Mesenchymal stem cell (in vitro differentiated cells and primary cell): Measurements from ENCODE around the gene CFL1.

ENCODE experiments used
- DNase-seq: peaks from one replicate; pipeline ENCODE4 v3.0.0-alpha.2; 2013
- H2AFZ ChIP-seq: one replicate; pipeline ENCODE4 v1.6.1; 2013; ENCODE audit warnings: low read depth, mild to moderate bottlenecking, control low read depth, inconsistent platforms, low read length, moderate library complexity
- H2AK5ac ChIP-seq: 2 replicates; pipeline ENCODE4 v1.6.1; 2013; ENCODE audit warnings: low read length, moderate library complexity, mild to moderate bottlenecking, inconsistent platforms; ENCODE audit not compliant: severe bottlenecking
- H2BK120ac ChIP-seq: one replicate; pipeline ENCODE4 v1.6.1; 2013; ENCODE audit warnings: low read depth, mild to moderate bottlenecking, inconsistent platforms, low read length, moderate library complexity
- H2BK12ac ChIP-seq, 2 experiments: one replicate each; pipeline ENCODE4 v1.6.1; 2013; ENCODE audit warnings: inconsistent platforms in 2 of 2, low read length in 2 of 2, mild to moderate bottlenecking in 2 of 2, moderate library complexity in 2 of 2, control low read depth in 1 of 2
- H2BK15ac ChIP-seq: one replicate; pipeline ENCODE4 v1.6.1; 2013; ENCODE audit warnings: mild to moderate bottlenecking, low read depth, inconsistent platforms; ENCODE audit not compliant: poor library complexity, severe bottlenecking
- H2BK5ac ChIP-seq: 2 replicates; pipeline ENCODE4 v1.6.1; 2013; ENCODE audit warnings: low read depth, mild to moderate bottlenecking, low read length, control low read depth, inconsistent platforms; ENCODE audit not compliant: poor library complexity, severe bottlenecking
- H3K14ac ChIP-seq, 2 experiments: one replicate each; pipeline ENCODE4 v1.6.1; 2013; ENCODE audit warnings: inconsistent platforms in 2 of 2, low read length in 2 of 2, control low read depth in 1 of 2, mild to moderate bottlenecking in 1 of 2, moderate library complexity in 1 of 2
- H3K18ac ChIP-seq, 2 experiments: one replicate each; pipeline ENCODE4 v1.6.1; 2013; ENCODE audit warnings: inconsistent platforms in 2 of 2, low read length in 2 of 2, control low read depth in 1 of 2, low read depth in 1 of 2, mild to moderate bottlenecking in 1 of 2
- H3K23ac ChIP-seq, 2 experiments: one replicate each; pipeline ENCODE4 v1.6.1; 2013; ENCODE audit warnings: inconsistent platforms in 2 of 2, low read length in 2 of 2, mild to moderate bottlenecking in 2 of 2, moderate library complexity in 2 of 2, control low read depth in 1 of 2
- H3K27ac ChIP-seq: 2 replicates; pipeline ENCODE4 v1.5.1; 2013; ENCODE audit warnings: mild to moderate bottlenecking, moderate library complexity, low read length, control low read depth, inconsistent platforms; ENCODE audit not compliant: poor library complexity, severe bottlenecking
- H3K27me3 ChIP-seq, 2 experiments: 2 replicates each; pipeline versions ENCODE4 v1.6.1 to v1.7.0; 2013; ENCODE audit warnings: low read length in 2 of 2, mild to moderate bottlenecking in 2 of 2, moderate library complexity in 2 of 2, control low read depth in 1 of 2, inconsistent platforms in 1 of 2; ENCODE audit not compliant: control insufficient read depth in 1 of 2, insufficient read depth in 1 of 2
- H3K36me3 ChIP-seq, 2 experiments: 2 replicates each; pipeline versions ENCODE4 v1.6.1 to v1.7.0; 2013; ENCODE audit warnings: low read length in 2 of 2, control low read depth in 1 of 2, inconsistent platforms in 1 of 2, low read depth in 1 of 2, mild to moderate bottlenecking in 1 of 2; ENCODE audit not compliant: insufficient read depth in 2 of 2, control insufficient read depth in 1 of 2
- H3K4ac ChIP-seq, 2 experiments: one replicate each; pipeline ENCODE4 v1.6.1; 2013; ENCODE audit warnings: inconsistent platforms in 2 of 2, low read length in 2 of 2, mild to moderate bottlenecking in 2 of 2, moderate library complexity in 2 of 2, control low read depth in 1 of 2, low read depth in 1 of 2
- H3K4me1 ChIP-seq: 2 replicates; pipeline ENCODE4 v1.6.1; 2013; ENCODE audit warnings: low read depth, low read length, control low read depth; ENCODE audit not compliant: control insufficient read depth, insufficient read depth
- H3K4me2 ChIP-seq: 2 replicates; pipeline ENCODE4 v1.6.1; 2013; ENCODE audit warnings: low read length, mild to moderate bottlenecking, inconsistent platforms; ENCODE audit not compliant: poor library complexity, severe bottlenecking
- H3K4me3 ChIP-seq, 2 experiments: 2 replicates each; pipeline versions ENCODE4 v1.5.1 to v1.7.0; 2013; ENCODE audit warnings: low read length in 2 of 2, mild to moderate bottlenecking in 2 of 2, control low read depth in 1 of 2, low read depth in 1 of 2; ENCODE audit not compliant: insufficient read depth in 1 of 2
- H3K79me1 ChIP-seq: replicated peaks from 2 replicates; pipeline ENCODE4 v1.6.1; 2013; ENCODE audit warnings: mild to moderate bottlenecking, control low read depth, low read length, inconsistent platforms; ENCODE audit not compliant: poor library complexity, severe bottlenecking
- H3K9ac ChIP-seq: 2 replicates; pipeline ENCODE4 v1.7.0; 2013; ENCODE audit warnings: mild to moderate bottlenecking, low read length, moderate library complexity
- H3K9me3 ChIP-seq: 2 replicates; pipeline ENCODE4 v1.7.0; 2013; ENCODE audit warnings: mild to moderate bottlenecking, low read length; ENCODE audit not compliant: control insufficient read depth
- H4K8ac ChIP-seq: one replicate; pipeline ENCODE4 v1.6.1; 2013; ENCODE audit warnings: inconsistent platforms, mild to moderate bottlenecking, low read length, moderate library complexity
- H4K91ac ChIP-seq: one replicate; pipeline ENCODE4 v1.6.1; 2013; ENCODE audit warnings: mild to moderate bottlenecking, low read length, inconsistent platforms
- WGBS: methylation state at CpG from one replicate; pipeline ENCODE4 v1.1.7; 2013; ENCODE audit warnings: mixed read lengths; 5-methylcytosine and 5-hydroxymethylcytosine counted together

Gene CFL1

DNA sequence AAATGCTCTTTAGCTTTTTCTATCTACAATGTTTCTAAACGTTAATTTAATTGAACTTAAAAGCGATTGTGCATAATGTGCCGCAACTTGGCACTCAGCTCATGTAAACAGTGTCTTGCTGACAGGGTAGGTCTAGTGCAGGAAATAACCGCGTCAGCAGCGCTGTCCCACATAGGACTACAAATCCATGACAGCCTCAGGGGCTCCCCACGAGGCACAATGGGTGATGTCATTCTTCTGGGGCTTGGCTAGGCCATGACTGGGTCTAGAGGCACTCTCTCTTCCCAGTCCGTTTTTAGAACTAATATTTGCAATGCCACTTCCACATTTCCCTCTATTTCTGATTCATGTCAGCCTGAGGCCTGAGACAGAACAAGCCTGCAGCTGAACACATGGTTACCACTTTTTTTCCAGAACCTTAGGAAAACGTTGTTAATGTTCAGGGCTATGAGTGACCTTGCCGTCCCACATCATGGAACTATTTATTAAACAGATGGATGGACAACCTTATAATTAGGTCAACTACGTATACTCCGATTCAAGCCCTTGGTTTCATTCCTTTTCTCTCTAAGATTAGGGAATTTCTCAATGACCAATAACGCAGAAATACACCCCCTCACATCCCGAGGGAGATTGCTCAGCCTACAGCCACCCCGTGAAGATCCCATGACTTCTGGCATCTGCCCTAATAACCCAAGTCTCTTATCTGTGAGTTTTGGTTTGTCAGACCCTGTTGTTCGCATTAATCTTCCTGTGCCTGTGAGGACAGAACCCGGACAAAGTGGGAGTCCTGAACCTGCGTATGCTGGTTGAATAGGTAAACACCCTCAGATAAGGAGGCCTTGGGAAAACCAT lies 43.6 kb downstream of the CFL1 start:
- Histone ChIP-seq H4K91ac (no peak overlapping the region), H2AK5ac (no peak overlapping the region), H3K14ac (no peak overlapping the region), H2BK15ac (no peak overlapping the region), H3K36me3 (peaks cover 4 to 8% of the 10 kb centered on the region in 2 experiments), H4K8ac (no peak overlapping the region), H2AFZ (no peak overlapping the region), H2BK120ac (no peak overlapping the region), H3K9me3 (no peaks in the 10 kb centered on the region), H3K4me3 (peak overlapping the region in 1 of 2 experiments; percentile 14), H3K4ac (no peak overlapping the region), H2BK12ac (no peak overlapping the region), H3K27me3 (peaks cover 0 to 22% of the 10 kb centered on the region in 2 experiments), H3K9ac (peak overlapping the region; percentile 77), H3K18ac (no peak overlapping the region), H3K4me2 (no peak overlapping the region), H3K79me1 (no peaks in the 10 kb centered on the region), H2BK5ac (no peak overlapping the region), H3K27ac (no peak overlapping the region), H3K23ac (no peak overlapping the region), H3K4me1 (peaks cover 2% of the 10 kb centered on the region)
- 79% methylated on average over 18 of the region's 18 CpGs for WGBS
- DNase-seq: no peak

DNA sequence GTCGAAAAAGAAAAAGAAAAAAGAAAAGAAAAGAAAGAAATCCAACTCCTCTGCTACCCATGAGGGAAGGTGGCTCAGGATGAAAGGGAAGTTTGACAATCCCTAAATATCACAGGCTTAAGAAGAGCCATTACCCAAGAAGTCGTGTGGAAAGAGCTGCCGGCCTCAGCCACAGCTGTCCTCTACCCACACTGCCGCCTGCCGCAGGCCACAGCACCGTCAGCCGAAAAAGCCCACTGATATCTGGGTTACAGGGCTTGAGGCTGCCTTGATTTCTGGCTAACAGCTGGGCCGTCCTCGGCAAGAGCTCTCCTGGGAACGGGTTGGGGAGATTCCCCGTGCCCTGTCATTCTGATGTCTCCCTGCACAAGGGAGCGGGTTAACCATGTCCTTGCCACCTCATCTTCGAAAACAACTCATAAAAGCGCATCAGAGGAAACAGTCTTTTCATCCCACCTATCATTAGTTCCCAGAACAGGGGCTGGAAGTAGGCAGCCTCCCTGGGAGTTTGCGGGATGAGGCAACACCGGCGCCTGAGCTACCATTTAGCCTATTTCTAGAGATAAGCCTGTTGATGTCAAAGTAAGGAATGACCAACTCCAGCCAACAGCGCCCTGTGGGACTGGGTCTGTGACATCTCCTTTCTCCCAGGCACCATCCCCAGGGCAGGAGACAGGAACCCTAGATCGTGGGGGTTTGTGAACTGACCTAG lies 46.1 kb downstream of the CFL1 start:
- H3K4me3 ChIP-seq: no peak overlapping the region
- H4K8ac ChIP-seq: no peak overlapping the region
- DNase-seq: no peak
- H3K14ac ChIP-seq: no peak overlapping the region
- H3K18ac ChIP-seq: no peak overlapping the region
- peaks cover 4 to 8% of the 10 kb centered on the region in 2 experiments for H3K36me3 ChIP-seq
- no peak overlapping the region for H3K4me2 ChIP-seq
- no peak overlapping the region for H2AFZ ChIP-seq
- H4K91ac ChIP-seq: no peak overlapping the region
- 76% methylated on average over 16 of the region's 19 CpGs for WGBS
- no peak overlapping the region for H3K4ac ChIP-seq
- H3K27ac ChIP-seq: no peak overlapping the region
- H3K23ac ChIP-seq: no peak overlapping the region
- H3K79me1 ChIP-seq: no peaks in the 10 kb centered on the region
- H3K27me3 ChIP-seq: peaks cover 12 to 34% of the 10 kb centered on the region in 2 experiments
- no peak overlapping the region for H2BK15ac ChIP-seq
- no peak overlapping the region for H2BK12ac ChIP-seq
- H3K4me1 ChIP-seq: peaks cover 2% of the 10 kb centered on the region
- no peak overlapping the region for H2BK120ac ChIP-seq
- no peaks in the 10 kb centered on the region for H3K9me3 ChIP-seq
- H3K9ac ChIP-seq: no peak overlapping the region
- no peak overlapping the region for H2AK5ac ChIP-seq
- no peak overlapping the region for H2BK5ac ChIP-seq

DNA sequence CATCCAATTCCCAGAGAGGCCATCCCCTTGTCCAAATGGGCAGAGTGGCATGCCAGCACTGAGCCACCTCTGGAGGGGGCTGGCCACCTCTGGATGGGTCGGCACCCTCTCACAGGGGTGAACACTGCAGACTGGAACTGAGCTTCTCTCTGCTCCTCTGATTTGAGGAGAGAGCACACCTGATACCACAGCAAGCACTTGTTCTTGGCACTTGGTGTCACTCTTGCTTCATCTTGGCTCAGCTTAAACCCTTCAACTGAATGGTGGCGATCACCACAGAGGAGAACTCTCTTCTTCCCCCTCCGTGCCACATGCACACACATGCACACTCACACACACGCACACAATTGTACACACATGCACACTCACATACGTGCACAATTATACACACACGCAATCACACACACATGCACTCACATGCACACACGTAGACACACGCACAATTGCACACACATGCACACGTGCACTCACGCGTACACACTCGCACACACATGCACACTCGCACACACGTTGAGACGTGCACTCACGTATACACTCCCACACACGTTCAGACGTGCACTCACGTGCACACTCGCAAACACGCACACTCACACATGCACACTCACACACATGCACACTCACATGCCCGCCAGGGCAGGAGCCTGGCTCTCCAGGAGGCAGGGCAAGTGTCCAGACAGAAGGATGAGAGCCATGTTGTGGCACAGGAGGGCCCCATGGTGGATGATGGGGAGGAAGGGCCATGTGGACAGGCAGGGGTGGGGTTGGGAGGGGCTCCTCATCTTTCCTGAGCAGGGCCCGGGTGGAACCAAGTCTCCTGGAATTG lies 47.7 kb downstream of the CFL1 start:
- DNase-seq: no peak
- no peaks in the 10 kb centered on the region for H3K79me1 ChIP-seq
- H3K14ac ChIP-seq: no peak overlapping the region
- H3K4ac ChIP-seq: no peak overlapping the region
- H3K18ac ChIP-seq: no peak overlapping the region
- H2BK12ac ChIP-seq: no peak overlapping the region
- H3K23ac ChIP-seq: no peak overlapping the region
- no peak overlapping the region for H4K8ac ChIP-seq
- peaks cover 15 to 34% of the 10 kb centered on the region in 2 experiments for H3K27me3 ChIP-seq
- 89% methylated on average over 21 of the region's 23 CpGs for WGBS
- H3K4me1 ChIP-seq: peaks cover 2% of the 10 kb centered on the region
- H2BK15ac ChIP-seq: no peak overlapping the region
- H2AK5ac ChIP-seq: no peak overlapping the region
- no peak overlapping the region for H3K4me2 ChIP-seq
- no peak overlapping the region for H2BK5ac ChIP-seq
- H3K27ac ChIP-seq: no peak overlapping the region
- H2AFZ ChIP-seq: no peak overlapping the region
- H2BK120ac ChIP-seq: no peak overlapping the region
- no peak overlapping the region for H3K4me3 ChIP-seq
- H3K9ac ChIP-seq: no peak overlapping the region
- peaks cover 4 to 5% of the 10 kb centered on the region in 2 experiments for H3K36me3 ChIP-seq
- H4K91ac ChIP-seq: no peak overlapping the region
- H3K9me3 ChIP-seq: no peaks in the 10 kb centered on the region
